Measurements from ENCODE around the gene UHRF1.

DNA sequence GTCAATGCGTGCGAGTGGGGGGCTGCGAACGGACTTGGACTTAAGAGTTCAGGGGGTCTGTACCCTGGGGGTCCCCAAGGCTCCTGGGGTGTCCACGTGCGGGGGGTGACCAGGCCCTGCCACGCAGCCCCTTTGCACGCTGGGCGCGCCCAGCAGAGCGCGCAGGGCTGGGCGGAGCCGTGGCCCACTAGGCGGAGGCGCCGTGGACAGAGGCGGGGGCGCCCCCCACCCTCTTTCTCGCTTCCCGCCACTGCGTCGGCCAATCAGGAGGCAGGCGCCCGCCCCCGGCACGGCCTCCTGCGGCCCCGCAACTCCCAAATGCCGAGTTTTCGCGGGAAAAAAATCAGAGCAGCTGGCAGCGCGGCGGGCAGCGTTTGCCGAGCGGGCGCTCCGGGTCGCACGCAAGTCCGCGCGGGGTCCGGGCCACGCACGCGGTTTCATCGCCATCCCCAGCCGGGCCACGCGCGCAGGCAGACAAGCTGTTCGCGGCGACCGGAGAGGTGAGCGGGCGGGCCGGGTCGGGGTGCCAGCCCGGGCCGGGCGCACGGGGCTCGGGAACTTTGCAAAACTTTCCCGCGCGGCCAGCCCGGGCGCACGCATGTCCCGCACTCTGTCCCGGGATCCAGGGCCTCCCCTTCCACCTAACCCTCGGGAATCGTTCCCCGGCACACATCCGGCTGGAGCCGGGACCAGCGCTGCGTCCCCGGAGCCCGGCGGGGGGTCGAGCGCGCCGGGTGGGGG, at the start of gene UHRF1:
- TF ChIP-seq, protein P1, sequence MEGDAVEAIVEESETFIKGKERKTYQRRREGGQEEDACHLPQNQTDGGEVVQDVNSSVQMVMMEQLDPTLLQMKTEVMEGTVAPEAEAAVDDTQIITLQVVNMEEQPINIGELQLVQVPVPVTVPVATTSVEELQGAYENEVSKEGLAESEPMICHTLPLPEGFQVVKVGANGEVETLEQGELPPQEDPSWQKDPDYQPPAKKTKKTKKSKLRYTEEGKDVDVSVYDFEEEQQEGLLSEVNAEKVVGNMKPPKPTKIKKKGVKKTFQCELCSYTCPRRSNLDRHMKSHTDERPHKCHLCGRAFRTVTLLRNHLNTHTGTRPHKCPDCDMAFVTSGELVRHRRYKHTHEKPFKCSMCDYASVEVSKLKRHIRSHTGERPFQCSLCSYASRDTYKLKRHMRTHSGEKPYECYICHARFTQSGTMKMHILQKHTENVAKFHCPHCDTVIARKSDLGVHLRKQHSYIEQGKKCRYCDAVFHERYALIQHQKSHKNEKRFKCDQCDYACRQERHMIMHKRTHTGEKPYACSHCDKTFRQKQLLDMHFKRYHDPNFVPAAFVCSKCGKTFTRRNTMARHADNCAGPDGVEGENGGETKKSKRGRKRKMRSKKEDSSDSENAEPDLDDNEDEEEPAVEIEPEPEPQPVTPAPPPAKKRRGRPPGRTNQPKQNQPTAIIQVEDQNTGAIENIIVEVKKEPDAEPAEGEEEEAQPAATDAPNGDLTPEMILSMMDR (IDR thresholded peaks at IDR 0.05): no peak
- no peak for TF ChIP-seq POLR2A (IDR thresholded peaks at IDR 0.05)
